ENCODE measurements around the gene MRAS. TPM values are rescaled to one million over a fixed set of nuclear protein-coding genes. Genes with fewer than 3 reads are reported as not detected.

The MRAS gene
- polyA plus RNA-seq, 1 donor from 2014 or later, result 52.8 TPM

- TF ChIP-seq CTCF (IDR thresholded peaks at IDR 0.05; ENCODE audit: poor library complexity, severe bottlenecking), result no peak
- no peak for TF ChIP-seq SMC3 (conservative IDR thresholded peaks at IDR 0.05; ENCODE audit: poor library complexity)
- no peak for TF ChIP-seq POLR2AphosphoS5 (IDR thresholded peaks at IDR 0.05)
- TF ChIP-seq RAD21 (conservative IDR thresholded peaks at IDR 0.05), result no peak
- TF ChIP-seq EZH2 (IDR thresholded peaks at IDR 0.05; ENCODE audit: borderline replicate concordance, insufficient read depth, low read length, poor library complexity, severe bottlenecking), result no peak
- TF ChIP-seq TAF1 (IDR thresholded peaks at IDR 0.05; ENCODE audit: low read depth), result no peak
- TF ChIP-seq EP300 (conservative IDR thresholded peaks at IDR 0.05; ENCODE audit: poor library complexity, severe bottlenecking), result no peak
- no peak for TF ChIP-seq MXI1 (conservative IDR thresholded peaks at IDR 0.05; ENCODE audit: poor library complexity, severe bottlenecking)
- no peak for TF ChIP-seq REST (IDR thresholded peaks at IDR 0.05; ENCODE audit: borderline replicate concordance)
- no peak overlapping the region for H3K9ac ChIP-seq (ENCODE audit: low read length)
- H4K20me1 ChIP-seq (ENCODE audit: insufficient read depth), result no peaks in the 10 kb centered on the region
- no peak overlapping the region for H3K4me2 ChIP-seq (ENCODE audit: low read length)
- no peaks in the 10 kb centered on the region for H3K9me2 ChIP-seq (ENCODE audit: insufficient read depth, low read length)
- no peaks in the 10 kb centered on the region for H3K79me2 ChIP-seq (replicated peaks; ENCODE audit: insufficient read depth, low read length)
- H3K4me3 ChIP-seq (ENCODE audit: low read length), result no peak overlapping the region
- H3K27ac ChIP-seq (ENCODE audit: low read length), result no peak overlapping the region
- no peaks in the 10 kb centered on the region for H3F3A ChIP-seq (ENCODE audit: insufficient read depth, low read length, poor library complexity, severe bottlenecking)
- no peaks in the 10 kb centered on the region for H3K27me3 ChIP-seq (ENCODE audit: insufficient read depth, low read depth, low read length)
- peaks cover 6% of the 10 kb centered on the region for H3K36me3 ChIP-seq (ENCODE audit: insufficient read depth, low read length)
- H2AFZ ChIP-seq (ENCODE audit: low read depth, low read length), result no peak overlapping the region
- no peaks in the 10 kb centered on the region for H3K9me3 ChIP-seq (ENCODE audit: low read length)
These were observed 21.9 kb downstream of the MRAS start for GRCh38 chr3:138370321-138370720.

- H3K27me3 ChIP-seq (ENCODE audit: insufficient read depth, low read depth, low read length), result no peaks in the 10 kb centered on the region
- peaks cover 6% of the 10 kb centered on the region for H3K36me3 ChIP-seq (ENCODE audit: insufficient read depth, low read length)
- no peaks in the 10 kb centered on the region for H3K9me3 ChIP-seq (ENCODE audit: low read length)
- no peaks in the 10 kb centered on the region for H4K20me1 ChIP-seq (ENCODE audit: insufficient read depth)
- H2AFZ ChIP-seq (ENCODE audit: low read depth, low read length), result no peak overlapping the region
- no peak overlapping the region for H3K4me2 ChIP-seq (ENCODE audit: low read length)
- H3F3A ChIP-seq (ENCODE audit: insufficient read depth, low read length, poor library complexity, severe bottlenecking), result no peaks in the 10 kb centered on the region
- no peaks in the 10 kb centered on the region for H3K9me2 ChIP-seq (ENCODE audit: insufficient read depth, low read length)
- TF ChIP-seq MXI1 (conservative IDR thresholded peaks at IDR 0.05; ENCODE audit: poor library complexity, severe bottlenecking) (no peak), REST (IDR thresholded peaks at IDR 0.05; ENCODE audit: borderline replicate concordance) (no peak), CTCF (IDR thresholded peaks at IDR 0.05; ENCODE audit: poor library complexity, severe bottlenecking) (no peak), EP300 (conservative IDR thresholded peaks at IDR 0.05; ENCODE audit: poor library complexity, severe bottlenecking) (no peak), EZH2 (IDR thresholded peaks at IDR 0.05; ENCODE audit: borderline replicate concordance, insufficient read depth, low read length, poor library complexity, severe bottlenecking) (no peak), RAD21 (conservative IDR thresholded peaks at IDR 0.05) (no peak), SMC3 (conservative IDR thresholded peaks at IDR 0.05; ENCODE audit: poor library complexity) (no peak), TAF1 (IDR thresholded peaks at IDR 0.05; ENCODE audit: low read depth) (no peak), POLR2AphosphoS5 (IDR thresholded peaks at IDR 0.05) (no peak)
- no peak overlapping the region for H3K27ac ChIP-seq (ENCODE audit: low read length)
- H3K4me3 ChIP-seq (ENCODE audit: low read length), result no peak overlapping the region
- H3K79me2 ChIP-seq (replicated peaks; ENCODE audit: insufficient read depth, low read length), result no peaks in the 10 kb centered on the region
- no peak overlapping the region for H3K9ac ChIP-seq (ENCODE audit: low read length)
These were observed 22.9 kb downstream of the MRAS start for GRCh38 chr3:138371070-138371965.
